Thyroid gland (tissue), 4 donors: ENCODE measurements around the gene EXOSC10. TPM values are rescaled to one million over a fixed set of nuclear protein-coding genes. Genes with fewer than 3 reads are reported as not detected.

Experiments
- DNase-seq, 2 donors: peaks; one replicate each; pipeline ENCODE4 v3.0.0-alpha.2; 2019
- H3K27ac ChIP-seq, 3 donors: fragments of 200-600 bp; sonication (generic); 1 replicate in 2 of 3; 2 replicates in 1 of 3; pipeline ENCODE4 v1.5.1; 2016 to 2019; ENCODE audit warnings: mild to moderate bottlenecking in 1 of 3, moderate library complexity in 1 of 3
- H3K27me3 ChIP-seq: fragments of 200-600 bp; sonication (generic); one replicate; pipeline ENCODE4 v1.5.1; 2019
- H3K36me3 ChIP-seq, 2 donors: fragments of 200-600 bp; sonication (generic); one replicate each; pipeline ENCODE4 v1.5.1; 2016 to 2019
- H3K4me1 ChIP-seq, 2 donors: fragments of 200-600 bp; sonication (generic); one replicate each; pipeline ENCODE4 v1.5.1; 2017 to 2019
- H3K4me3 ChIP-seq, 3 donors: fragments of 200-600 bp; sonication (generic); replicated peaks in 1 of 3; 1 replicate in 2 of 3; 2 replicates in 1 of 3; pipeline ENCODE4 v1.5.1; 2016; ENCODE audit warnings: mild to moderate bottlenecking in 1 of 3
- H3K9me3 ChIP-seq: fragments of 200-600 bp; sonication (generic); one replicate; pipeline ENCODE4 v1.5.1; 2017
- CTCF ChIP-seq, 6 experiments: fragments of 200-600 bp in 3 of 6; fragments of 450-650 bp in 3 of 6; sonication (generic) in 3 of 6; IDR thresholded peaks; one replicate each; pipeline ENCODE4 v1.5.1; 2016 to 2019; ENCODE audit warnings: antibody characterized with exemption in 6 of 6, mild to moderate bottlenecking in 2 of 6, inconsistent platforms in 1 of 6, moderate library complexity in 1 of 6
- POLR2A ChIP-seq, 2 donors: fragments of 450-650 bp; IDR thresholded peaks; one replicate each; pipeline ENCODE4 v1.6.1; 2017; ENCODE audit warnings: antibody characterized with exemption in 2 of 2, mild to moderate bottlenecking in 2 of 2, moderate library complexity in 1 of 2
- WGBS, 2 donors: methylation state at CpG; one replicate each; pipeline ENCODE4 v1.1.5; 2017; 5-methylcytosine and 5-hydroxymethylcytosine counted together
- intact Hi-C: fragments of 100-400 bp; cut with DNase I; formaldehyde crosslinking; loops from one replicate; pipeline ENCODE4 v1.15.1; 2023
- total RNA-seq, 4 donors: library from RNA; depleted of rRNA; stranded (reverse); fragments of >200 nt; gene quantifications; one replicate each; pipeline ENCODE4 v1.2.3, GENCODE V29; 2016

EXOSC10 gene
- total RNA-seq, 4 donors from 2014 or later, result 41.1 to 60.7 (median 51.6) TPM

- H3K27ac ChIP-seq, result no peak overlapping the region
- DNase-seq, result no peak
- H3K27me3 ChIP-seq, result no peaks in the 10 kb centered on the region
- H3K4me3 ChIP-seq, result no peak overlapping the region
- H3K9me3 ChIP-seq, result no peaks in the 10 kb centered on the region
- H3K4me1 ChIP-seq, result peaks cover 12 to 17% of the 10 kb centered on the region in 2 donors
- 78 to 89% methylated on average over 5 of the region's 5 CpGs for WGBS, 2 donors
- TF ChIP-seq POLR2A (IDR thresholded peaks at IDR 0.05) (no peak), CTCF (IDR thresholded peaks at IDR 0.05) (no peak)
- H3K36me3 ChIP-seq, result peaks cover 21 to 23% of the 10 kb centered on the region in 2 donors
- intact Hi-C loops, result no loop called here
Measured at GRCh38 chr1:11061652-11062365, 37.9 kb downstream of the EXOSC10 start.

- Histone ChIP-seq H3K9me3 (no peaks in the 10 kb centered on the region), H3K36me3 (peaks cover 21 to 22% of the 10 kb centered on the region in 2 donors), H3K27me3 (no peaks in the 10 kb centered on the region), H3K4me1 (peaks cover 12 to 17% of the 10 kb centered on the region in 2 donors), H3K27ac (peak within 1 kb of the TSS in 1 of 3 donors; percentile 21), H3K4me3 (peak within 1 kb of the TSS; percentile 68 to 97 (median 95))
- WGBS, 2 donors, result 0 to 1% methylated on average over 16 to 24 of the region's 83 CpGs
- peak; percentile 93 for DNase-seq
- TF ChIP-seq CTCF (IDR thresholded peaks at IDR 0.05) (peak in 4 of 6 experiments; percentile 37 to 83 (median 80)), POLR2A (IDR thresholded peaks at IDR 0.05) (peak; percentile 13 to 70)
- intact Hi-C loops, result no loop called here
Measured at GRCh38 chr1:11059968-11060830, 39.5 kb downstream of the EXOSC10 start, which contains the start of gene SRM. Gene SRM (minus strand): TSS chr1:11060018. CDS start chr1:11059943, 75 bp downstream.

- Histone ChIP-seq H3K36me3 (peaks cover 18 to 21% of the 10 kb centered on the region in 2 donors), H3K9me3 (no peaks in the 10 kb centered on the region), H3K4me3 (peak overlapping the region; percentile 68 to 97 (median 95)), H3K27me3 (no peaks in the 10 kb centered on the region), H3K4me1 (peaks cover 12 to 17% of the 10 kb centered on the region in 2 donors), H3K27ac (peak overlapping the region in 1 of 3 donors; percentile 21)
- intact Hi-C loops, result no loop called here
- peak in 1 of 2 donors; percentile 8 for DNase-seq
- WGBS, 2 donors, result 6% methylated on average over 15 to 24 of the region's 72 CpGs
- TF ChIP-seq CTCF (IDR thresholded peaks at IDR 0.05) (no peak), POLR2A (IDR thresholded peaks at IDR 0.05) (no peak)
Measured at GRCh38 chr1:11059155-11059967, 40.3 kb downstream of the EXOSC10 start.

- TF ChIP-seq POLR2A (IDR thresholded peaks at IDR 0.05) (no peak), CTCF (IDR thresholded peaks at IDR 0.05) (no peak)
- Histone ChIP-seq H3K4me1 (peaks cover 12 to 17% of the 10 kb centered on the region in 2 donors), H3K36me3 (peaks cover 18 to 23% of the 10 kb centered on the region in 2 donors), H3K27ac (peak overlapping the region in 1 of 3 donors; percentile 21), H3K27me3 (no peaks in the 10 kb centered on the region), H3K4me3 (peak overlapping the region in 1 of 3 donors; percentile 97), H3K9me3 (no peaks in the 10 kb centered on the region)
- WGBS, 2 donors, result 55 to 65% methylated on average over 23 to 28 of the region's 28 CpGs
- DNase-seq, result no peak
- intact Hi-C loops, result no loop called here
Measured at GRCh38 chr1:11058595-11059154, 41.0 kb downstream of the EXOSC10 start.
